PC-9 (cell line): ENCODE data around the gene YLPM1. TPM values are rescaled to one million over a fixed set of nuclear protein-coding genes. Genes with fewer than 3 reads are reported as not detected.

Experiments used
- BruUV-seq: library from RNA; stranded (reverse); fragments of 400-500 nt; replicated peaks from 2 replicates; lab custom pipeline; 2021; lab: Mats Ljungman, UMichigan
- CTCF ChIA-PET: fragments of 300-600 bp; sonication (Branson Sonifier 250); formaldehyde crosslinking; loops from one replicate; lab custom pipeline; 2022; ENCODE audit warnings: antibody characterized with exemption; lab: Charles Lee
- POLR2A ChIA-PET: fragments of 300-600 bp; sonication (Branson Sonifier 250); formaldehyde crosslinking; loops from one replicate; lab custom pipeline; 2022; ENCODE audit warnings: antibody characterized with exemption; ENCODE audit not compliant: unreplicated experiment; lab: Charles Lee
- DNase-seq, 2 experiments: peaks; one replicate each; pipeline versions ENCODE4 v3.0.0 to v3.0.0-alpha.2; 2015 to 2022; ENCODE audit warnings: mixed read lengths in 1 of 2
- H2AFZ ChIP-seq: fragments of 200-600 bp; sonication (generic); 2 replicates; pipeline ENCODE4 v1.8.1; 2017; ENCODE audit warnings: antibody characterized with exemption
- H3F3A ChIP-seq: fragments of 200-600 bp; sonication (generic); 2 replicates; pipeline ENCODE4 v1.8.1; 2017; ENCODE audit warnings: antibody characterized with exemption, mild to moderate bottlenecking, low read depth; ENCODE audit not compliant: insufficient read depth
- H3K27ac ChIP-seq: fragments of 200-600 bp; sonication (generic); 2 replicates; pipeline ENCODE4 v1.6.1; 2016; ENCODE audit warnings: mixed run types
- H3K27me3 ChIP-seq: fragments of 200-600 bp; sonication (generic); 2 replicates; pipeline ENCODE4 v1.6.1; 2016; ENCODE audit warnings: low read depth, mixed run types; ENCODE audit not compliant: insufficient read depth
- H3K36me3 ChIP-seq: fragments of 200-600 bp; sonication (generic); 2 replicates; pipeline ENCODE4 v1.6.1; 2016; ENCODE audit warnings: low read depth, mixed run types
- H3K4me1 ChIP-seq: fragments of 200-600 bp; sonication (generic); replicated peaks from 2 replicates; pipeline ENCODE4 v1.6.1; 2016; ENCODE audit warnings: mixed run types; ENCODE audit not compliant: insufficient read depth
- H3K4me2 ChIP-seq: fragments of 200-600 bp; sonication (generic); 2 replicates; pipeline ENCODE4 v1.6.1; 2017; ENCODE audit warnings: mixed run types
- H3K4me3 ChIP-seq: fragments of 200-600 bp; sonication (generic); 2 replicates; pipeline ENCODE4 v1.6.1; 2016; ENCODE audit warnings: mixed run types
- H3K79me2 ChIP-seq: fragments of 200-600 bp; sonication (generic); 2 replicates; pipeline ENCODE4 v1.6.1; 2017; ENCODE audit warnings: low read depth, mixed run types
- H3K9me2 ChIP-seq: fragments of 200-600 bp; sonication (generic); 2 replicates; pipeline ENCODE4 v1.8.1; 2017; ENCODE audit warnings: mild to moderate bottlenecking; ENCODE audit not compliant: insufficient read depth
- H3K9me3 ChIP-seq: fragments of 200-600 bp; sonication (generic); 2 replicates; pipeline ENCODE4 v1.8.1; 2016; ENCODE audit warnings: low read depth; ENCODE audit not compliant: insufficient read depth
- H4K20me1 ChIP-seq: fragments of 200-600 bp; sonication (generic); 2 replicates; pipeline ENCODE4 v1.8.1; 2017; ENCODE audit not compliant: insufficient read depth
- EZH2 ChIP-seq: fragments of 200-600 bp; sonication (generic); IDR thresholded peaks from 2 replicates; pipeline ENCODE4 v1.8.0; 2017; ENCODE audit warnings: antibody characterized with exemption, low read depth
- intact Hi-C: fragments of 100-400 bp; cut with micrococcal nuclease; formaldehyde crosslinking; loops from one replicate; pipeline ENCODE4 v1.10.0; 2022; ENCODE audit not compliant: unreplicated experiment
- total RNA-seq: library from RNA; stranded (reverse); gene quantifications from 2 replicates; pipeline ENCODE4 v1.2.3, GENCODE V29; 2021
- TF ChIP-seq, protein P1 (sequence below): fragments of 200-600 bp; sonication (generic); conservative IDR thresholded peaks from 2 replicates; pipeline ENCODE4 v1.6.1; 2017; ENCODE audit warnings: mixed run types, antibody characterized with exemption, mild to moderate bottlenecking, moderate library complexity

YLPM1 gene
- total RNA-seq, 1 experiment from 2014 or later = 170 TPM

GRCh38 chr14:74785056-74785613, 22.0 kb downstream of the YLPM1 start:
- peaks cover 56% of the 10 kb centered on the region for H3K36me3 ChIP-seq
- intact Hi-C loops = no loop called here
- TF ChIP-seq, protein P1, sequence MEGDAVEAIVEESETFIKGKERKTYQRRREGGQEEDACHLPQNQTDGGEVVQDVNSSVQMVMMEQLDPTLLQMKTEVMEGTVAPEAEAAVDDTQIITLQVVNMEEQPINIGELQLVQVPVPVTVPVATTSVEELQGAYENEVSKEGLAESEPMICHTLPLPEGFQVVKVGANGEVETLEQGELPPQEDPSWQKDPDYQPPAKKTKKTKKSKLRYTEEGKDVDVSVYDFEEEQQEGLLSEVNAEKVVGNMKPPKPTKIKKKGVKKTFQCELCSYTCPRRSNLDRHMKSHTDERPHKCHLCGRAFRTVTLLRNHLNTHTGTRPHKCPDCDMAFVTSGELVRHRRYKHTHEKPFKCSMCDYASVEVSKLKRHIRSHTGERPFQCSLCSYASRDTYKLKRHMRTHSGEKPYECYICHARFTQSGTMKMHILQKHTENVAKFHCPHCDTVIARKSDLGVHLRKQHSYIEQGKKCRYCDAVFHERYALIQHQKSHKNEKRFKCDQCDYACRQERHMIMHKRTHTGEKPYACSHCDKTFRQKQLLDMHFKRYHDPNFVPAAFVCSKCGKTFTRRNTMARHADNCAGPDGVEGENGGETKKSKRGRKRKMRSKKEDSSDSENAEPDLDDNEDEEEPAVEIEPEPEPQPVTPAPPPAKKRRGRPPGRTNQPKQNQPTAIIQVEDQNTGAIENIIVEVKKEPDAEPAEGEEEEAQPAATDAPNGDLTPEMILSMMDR = no peak
- no peak for TF ChIP-seq EZH2
- no peak overlapping the region for H3K4me3 ChIP-seq
- H3K9me3 ChIP-seq = no peaks in the 10 kb centered on the region
- no peak overlapping the region for H3K4me2 ChIP-seq
- BruUV-seq = no TSS peak
- H3K27ac ChIP-seq = no peak overlapping the region
- peaks cover 48% of the 10 kb centered on the region for H3K79me2 ChIP-seq
- H3K9me2 ChIP-seq = no peaks in the 10 kb centered on the region
- no peaks in the 10 kb centered on the region for H3K4me1 ChIP-seq
- CTCF ChIA-PET = interaction anchor here (0.8 kb wide), 1 partner anchor 15 kb away, joined by 3 read pairs; no protein-coding TSS in a partner anchor
- POLR2A ChIA-PET = interaction anchor here (0.5 kb wide), 1 partner anchor 19 kb away, joined by 4 read pairs; no protein-coding TSS in a partner anchor
- H4K20me1 ChIP-seq = peaks cover 40% of the 10 kb centered on the region
- H3K27me3 ChIP-seq = no peaks in the 10 kb centered on the region
- DNase-seq = no peak
- H3F3A ChIP-seq = peaks cover 24% of the 10 kb centered on the region; the same call in 1 of the 2 replicates
- H2AFZ ChIP-seq = no peak overlapping the region

DNA sequence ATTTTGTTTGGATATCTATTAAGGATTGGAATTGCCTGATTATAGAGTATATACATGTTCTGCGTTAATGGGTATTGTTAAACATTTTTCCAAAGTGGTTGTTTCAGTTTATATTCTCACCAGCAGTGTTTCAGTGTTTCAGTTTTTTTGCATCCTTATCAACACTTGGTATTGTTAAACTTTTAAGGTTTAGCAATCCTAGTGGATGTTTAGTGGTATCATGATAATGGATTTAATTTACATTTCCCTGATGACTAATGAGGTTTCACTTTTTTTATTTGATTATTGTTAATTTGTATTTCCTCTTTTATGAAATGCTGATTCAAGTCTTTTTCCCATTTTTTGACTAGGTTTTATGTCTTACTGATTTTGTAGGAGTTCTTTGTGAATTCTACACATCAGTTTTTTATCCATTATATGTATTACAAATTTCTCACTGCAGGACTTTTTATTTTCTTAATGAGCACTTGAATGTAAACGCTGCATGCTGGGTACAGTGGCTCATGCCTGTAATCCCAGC, 23.7 kb downstream of the YLPM1 start:
- no peak overlapping the region for H2AFZ ChIP-seq
- H3K9me3 ChIP-seq = no peaks in the 10 kb centered on the region
- H3K27ac ChIP-seq = no peak overlapping the region
- H3K79me2 ChIP-seq = peaks cover 64% of the 10 kb centered on the region
- no peaks in the 10 kb centered on the region for H3K4me1 ChIP-seq
- POLR2A ChIA-PET = interaction anchor here (0.6 kb wide), 1 partner anchor 50 kb away, joined by 3 read pairs; no protein-coding TSS in a partner anchor
- CTCF ChIA-PET = no interaction called here
- H3K4me3 ChIP-seq = no peak overlapping the region
- H3K4me2 ChIP-seq = no peak overlapping the region
- no peaks in the 10 kb centered on the region for H3K9me2 ChIP-seq
- no peak for TF ChIP-seq EZH2
- TF ChIP-seq, protein P1 = no peak; the same call in 1 of the 2 replicates
- intact Hi-C loops = no loop called here
- H4K20me1 ChIP-seq = peaks cover 45% of the 10 kb centered on the region
- BruUV-seq = no TSS peak
- H3F3A ChIP-seq = peaks cover 28% of the 10 kb centered on the region; the same call in 1 of the 2 replicates
- no peak for DNase-seq
- H3K27me3 ChIP-seq = no peaks in the 10 kb centered on the region
- peaks cover 53% of the 10 kb centered on the region for H3K36me3 ChIP-seq

DNA sequence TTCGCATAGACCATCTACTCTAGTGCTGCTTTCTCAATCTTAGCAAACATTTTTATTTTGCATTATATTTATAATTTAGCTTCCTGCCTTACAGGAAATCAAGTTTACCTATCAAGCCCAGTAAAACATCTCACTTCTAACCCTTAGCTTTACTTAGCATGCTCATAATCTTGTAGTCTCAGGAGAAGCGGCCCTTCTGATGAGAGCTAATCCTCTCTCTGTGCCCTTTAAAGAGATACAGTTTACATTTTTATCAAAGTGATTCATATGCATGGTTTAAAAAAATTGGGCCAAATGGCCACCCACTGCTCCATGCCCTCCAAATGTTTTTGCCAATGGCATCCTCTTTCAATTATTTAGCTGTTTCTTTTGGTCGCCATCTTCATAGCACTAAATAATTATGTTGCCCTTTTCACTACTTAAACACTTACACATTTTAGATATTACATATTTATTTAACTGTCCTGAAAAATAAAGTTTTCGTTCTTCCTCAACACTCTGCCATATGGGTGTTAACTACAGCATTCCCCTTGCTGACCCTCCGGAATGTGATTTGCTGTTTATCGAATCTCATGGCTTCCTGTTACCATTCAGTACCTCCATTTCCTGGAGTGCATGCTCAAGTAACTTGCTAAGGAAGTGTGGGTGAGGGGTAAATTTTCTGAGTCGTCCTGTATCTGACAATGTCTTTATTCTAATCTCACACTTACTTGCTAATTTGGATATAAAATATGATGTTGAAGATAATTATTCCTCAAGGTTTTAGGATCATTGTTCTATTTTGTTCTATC, 29.3 kb downstream of the YLPM1 start:
- no peak for DNase-seq
- intact Hi-C loops = loop anchor here (1.0 kb wide), 1 partner anchor 183 kb away; no protein-coding TSS in a partner anchor
- POLR2A ChIA-PET = interaction anchor here (0.5 kb wide), 2 partner anchors 47 to 52 kb away, joined by 3 to 4 read pairs; no protein-coding TSS in a partner anchor
- H3K4me2 ChIP-seq = no peak overlapping the region
- H3K9me2 ChIP-seq = no peaks in the 10 kb centered on the region
- no peak overlapping the region for H3K4me3 ChIP-seq
- H3K4me1 ChIP-seq = no peaks in the 10 kb centered on the region
- no peak overlapping the region for H2AFZ ChIP-seq
- BruUV-seq = no TSS peak
- H3K27ac ChIP-seq = no peak overlapping the region
- H3K36me3 ChIP-seq = peaks cover 28% of the 10 kb centered on the region
- TF ChIP-seq, protein P1 = no peak
- no peak for TF ChIP-seq EZH2
- CTCF ChIA-PET = no interaction called here
- 0 out of 2 replicates have a peak, but pooled peaks cover 9% of the 10 kb centered on the region for H3F3A ChIP-seq
- H4K20me1 ChIP-seq = peaks cover 51% of the 10 kb centered on the region
- H3K27me3 ChIP-seq = no peaks in the 10 kb centered on the region
- no peaks in the 10 kb centered on the region for H3K9me3 ChIP-seq
- peaks cover 76% of the 10 kb centered on the region for H3K79me2 ChIP-seq
